Esophagus squamous epithelium (tissue), 5 donors: ENCODE results near the gene RNF17. TPM values are rescaled to one million over a fixed set of nuclear protein-coding genes. Genes with fewer than 3 reads are reported as not detected.

ENCODE experiments used
- DNase-seq: peaks from one replicate; lab custom pipeline; 2025; lab: John Stamatoyannopoulos, UW
- H3K27ac ChIP-seq, 4 donors: fragments of 200-600 bp; sonication (generic); one replicate each; pipeline ENCODE4 v1.5.1; 2016 to 2019; ENCODE audit warnings: mild to moderate bottlenecking in 1 of 4
- H3K27me3 ChIP-seq, 4 donors: fragments of 200-600 bp; sonication (generic); 1 replicate in 3 of 4; 2 replicates in 1 of 4; pipeline versions ENCODE4 v1.5.1 to v1.6.0; 2017 to 2021; ENCODE audit warnings: antibody characterized with exemption in 1 of 4
- H3K36me3 ChIP-seq, 3 donors: fragments of 200-600 bp; sonication (generic); one replicate each; pipeline ENCODE4 v1.5.1; 2016 to 2019
- H3K4me1 ChIP-seq, 3 donors: fragments of 200-600 bp; sonication (generic); one replicate each; pipeline ENCODE4 v1.5.1; 2017 to 2019
- H3K4me3 ChIP-seq, 4 donors: fragments of 200-600 bp; sonication (generic); 1 replicate in 3 of 4; 2 replicates in 1 of 4; pipeline ENCODE4 v1.5.1; 2016 to 2019; ENCODE audit warnings: mild to moderate bottlenecking in 2 of 4, moderate library complexity in 1 of 4
- H3K9me3 ChIP-seq, 3 donors: fragments of 200-600 bp; sonication (generic); one replicate each; pipeline ENCODE4 v1.5.1; 2016 to 2019
- CTCF ChIP-seq, 6 experiments: fragments of 450-650 bp in 4 of 6; fragments of 200-600 bp in 2 of 6; sonication (generic) in 2 of 6; IDR thresholded peaks; one replicate each; pipeline ENCODE4 v1.5.1; 2016 to 2019; ENCODE audit warnings: antibody characterized with exemption in 6 of 6, mild to moderate bottlenecking in 4 of 6, moderate library complexity in 4 of 6
- POLR2A ChIP-seq, 4 donors: fragments of 450-650 bp; IDR thresholded peaks; one replicate each; pipeline ENCODE4 v1.6.1; 2017; ENCODE audit warnings: antibody characterized with exemption in 4 of 4, mild to moderate bottlenecking in 4 of 4, moderate library complexity in 3 of 4
- WGBS, 2 donors: methylation state at CpG; one replicate each; pipeline ENCODE4 v1.1.5; 2018; 5-methylcytosine and 5-hydroxymethylcytosine counted together
- intact Hi-C: fragments of 100-400 bp; cut with DNase I; formaldehyde crosslinking; loops from one replicate; pipeline ENCODE4 v1.15.0; 2022
- total RNA-seq, 4 donors: library from RNA; depleted of rRNA; stranded (reverse); fragments of >200 nt; gene quantifications; one replicate each; pipeline ENCODE4 v1.1.0, GENCODE V29; 2016
- donor health status: DM: yes; HTN: yes; CAD: no.

RNF17 gene
- total RNA-seq, 4 donors from 2014 or later = 0.38 TPM; not detected in 3

- Histone ChIP-seq H3K9me3 (no peaks in the 10 kb centered on the region), H3K27me3 (peaks cover 0 to 6% (median 0%) of the 10 kb centered on the region in 4 donors), H3K36me3 (no peaks in the 10 kb centered on the region), H3K27ac (no peak overlapping the region), H3K4me3 (no peak overlapping the region), H3K4me1 (peaks cover 0 to 6% (median 0%) of the 10 kb centered on the region in 3 donors)
- TF ChIP-seq CTCF (IDR thresholded peaks at IDR 0.05) = peak in 1 of 6 experiments; percentile 13
- TF ChIP-seq POLR2A (IDR thresholded peaks at IDR 0.05) = no peak
- WGBS, 2 donors = 13 to 25% methylated on average over 5 of the region's 5 CpGs
- intact Hi-C loops = no loop called here
- DNase-seq = no peak
These were observed 101.4 kb downstream of the RNF17 start for GRCh38 chr13:24865163-24865953.

- Histone ChIP-seq H3K36me3 (no peaks in the 10 kb centered on the region), H3K27ac (no peak overlapping the region), H3K27me3 (peaks cover 0 to 13% (median 0%) of the 10 kb centered on the region in 4 donors), H3K9me3 (no peaks in the 10 kb centered on the region), H3K4me1 (peaks cover 0 to 6% (median 0%) of the 10 kb centered on the region in 3 donors), H3K4me3 (no peak overlapping the region)
- no peak for DNase-seq
- no peak for TF ChIP-seq CTCF (IDR thresholded peaks at IDR 0.05)
- TF ChIP-seq POLR2A (IDR thresholded peaks at IDR 0.05) = no peak
- 86 to 90% methylated on average over 2 of the region's 2 CpGs for WGBS, 2 donors
- intact Hi-C loops = no loop called here
These were observed 102.5 kb downstream of the RNF17 start for GRCh38 chr13:24866488-24866887.

GRCh38 chr13:24868874-24869273 lies 104.9 kb downstream of the RNF17 start:
- Histone ChIP-seq H3K4me3 (no peak overlapping the region), H3K4me1 (peaks cover 0 to 6% (median 0%) of the 10 kb centered on the region in 3 donors), H3K9me3 (no peaks in the 10 kb centered on the region), H3K27me3 (peaks cover 0 to 17% (median 0%) of the 10 kb centered on the region in 4 donors), H3K36me3 (no peaks in the 10 kb centered on the region), H3K27ac (no peak overlapping the region)
- TF ChIP-seq POLR2A (IDR thresholded peaks at IDR 0.05) (no peak), CTCF (IDR thresholded peaks at IDR 0.05) (no peak)
- no peak for DNase-seq
- WGBS, 2 donors = 55 to 73% methylated on average over 4 of the region's 4 CpGs
- intact Hi-C loops = no loop called here

DNA sequence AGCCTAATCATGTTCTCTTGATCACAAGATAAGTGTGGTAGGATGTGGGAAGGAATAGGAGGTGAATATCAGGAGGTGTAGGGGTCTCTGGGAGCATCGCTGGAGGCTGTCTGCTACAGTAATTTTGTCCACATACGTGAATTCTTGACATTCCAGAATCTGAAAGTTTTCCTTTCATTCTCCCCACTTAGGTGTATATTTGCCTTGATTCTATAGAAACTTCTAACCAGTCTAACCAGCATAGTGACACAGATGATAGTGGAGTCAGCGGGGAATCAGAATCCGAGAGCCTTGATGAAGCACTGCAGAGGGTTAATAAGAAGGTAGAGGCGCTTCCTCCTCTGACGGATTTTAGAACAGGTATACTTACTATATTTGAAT lies 106.4 kb downstream of the RNF17 start:
- TF ChIP-seq POLR2A (IDR thresholded peaks at IDR 0.05) (no peak), CTCF (IDR thresholded peaks at IDR 0.05) (no peak)
- Histone ChIP-seq H3K4me1 (peaks cover 0 to 2% (median 0%) of the 10 kb centered on the region in 3 donors), H3K9me3 (no peaks in the 10 kb centered on the region), H3K36me3 (no peaks in the 10 kb centered on the region), H3K27ac (no peak overlapping the region), H3K27me3 (peaks cover 0 to 26% (median 0%) of the 10 kb centered on the region in 4 donors), H3K4me3 (no peak overlapping the region)
- no peak for DNase-seq
- intact Hi-C loops = no loop called here
- 76 to 84% methylated on average over 6 of the region's 6 CpGs for WGBS, 2 donors

DNA sequence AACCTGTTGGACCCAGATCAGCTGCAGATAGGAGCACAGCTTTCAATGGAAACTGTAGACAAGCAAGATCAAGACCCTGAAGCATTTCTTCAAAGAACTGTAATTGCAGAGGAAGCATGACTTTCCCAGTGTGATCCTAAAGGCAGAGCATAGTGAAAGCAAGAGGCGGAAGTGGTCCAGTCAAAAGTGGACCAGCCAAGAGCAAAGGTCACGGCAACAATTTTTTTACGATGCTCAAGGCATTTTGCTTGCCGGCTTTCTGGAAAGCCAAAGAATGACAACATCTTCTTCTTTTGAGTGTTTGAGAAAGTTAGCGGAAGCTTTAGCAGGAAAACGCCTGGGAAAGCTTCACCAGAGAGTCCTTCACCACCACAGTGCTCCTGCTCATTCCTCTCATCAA lies 111.6 kb downstream of the RNF17 start:
- Histone ChIP-seq H3K4me3 (no peak overlapping the region), H3K36me3 (no peaks in the 10 kb centered on the region), H3K9me3 (no peaks in the 10 kb centered on the region), H3K4me1 (no peaks in the 10 kb centered on the region), H3K27me3 (peaks cover 0 to 28% (median 0%) of the 10 kb centered on the region in 4 donors), H3K27ac (no peak overlapping the region)
- no peak for TF ChIP-seq CTCF (IDR thresholded peaks at IDR 0.05)
- TF ChIP-seq POLR2A (IDR thresholded peaks at IDR 0.05) = no peak
- intact Hi-C loops = no loop called here
- WGBS, 2 donors = 87 to 91% methylated on average over 6 of the region's 6 CpGs
- DNase-seq = no peak
